Endothelial cell (in vitro differentiated cells): ENCODE measurements around the gene ANXA4. TPM values are rescaled to one million over a fixed set of nuclear protein-coding genes. Genes with fewer than 3 reads are reported as not detected.
A peak's percentile ranks its signal among the peaks of the same experiment; 100 is the strongest.

Experiments used
- DNase-seq: peaks from one replicate; pipeline ENCODE4 v3.0.0; 2021; ENCODE audit warnings: low spot score
- H3K27ac Mint-ChIP-seq: one replicate; pipeline ENCODE4 v1.8.0; 2021; ENCODE audit warnings: mixed read lengths, inconsistent platforms; ENCODE audit not compliant: unreplicated experiment
- H3K27me3 Mint-ChIP-seq: one replicate; pipeline ENCODE4 v1.8.0; 2021; ENCODE audit warnings: mild to moderate bottlenecking, moderate library complexity, mixed read lengths, inconsistent platforms; ENCODE audit not compliant: unreplicated experiment
- H3K36me3 Mint-ChIP-seq: one replicate; pipeline ENCODE4 v1.8.0; 2021; ENCODE audit warnings: mild to moderate bottlenecking, low read depth, mixed read lengths, inconsistent platforms; ENCODE audit not compliant: unreplicated experiment
- H3K4me1 Mint-ChIP-seq: one replicate; pipeline ENCODE4 v1.8.0; 2021; ENCODE audit warnings: mild to moderate bottlenecking, mixed read lengths, inconsistent platforms; ENCODE audit not compliant: unreplicated experiment
- H3K4me3 Mint-ChIP-seq: one replicate; pipeline ENCODE4 v1.8.0; 2021; ENCODE audit warnings: mild to moderate bottlenecking, mixed read lengths, inconsistent platforms; ENCODE audit not compliant: unreplicated experiment
- H3K9me3 Mint-ChIP-seq: one replicate; pipeline ENCODE4 v1.8.0; 2021; ENCODE audit warnings: mixed read lengths, inconsistent platforms; ENCODE audit not compliant: unreplicated experiment
- total RNA-seq: library from RNA; stranded (reverse); fragmentation: NEBNext Ultra II Directional; extraction: Animal tissue kit (Norgen Biotek cat#: 25700); gene quantifications from one replicate; pipeline ENCODE4 v1.2.1, GENCODE V29; 2021; ENCODE audit not compliant: unreplicated experiment
- TF ChIP-seq, protein P1 (sequence below): fragments of 200-600 bp; sonication (generic); IDR thresholded peaks from one replicate; pipeline ENCODE4 v1.5.0; 2021; ENCODE audit warnings: antibody characterized with exemption; ENCODE audit not compliant: unreplicated experiment

ANXA4 gene
- total RNA-seq, 1 donor from 2014 or later = 29.4 TPM

DNA sequence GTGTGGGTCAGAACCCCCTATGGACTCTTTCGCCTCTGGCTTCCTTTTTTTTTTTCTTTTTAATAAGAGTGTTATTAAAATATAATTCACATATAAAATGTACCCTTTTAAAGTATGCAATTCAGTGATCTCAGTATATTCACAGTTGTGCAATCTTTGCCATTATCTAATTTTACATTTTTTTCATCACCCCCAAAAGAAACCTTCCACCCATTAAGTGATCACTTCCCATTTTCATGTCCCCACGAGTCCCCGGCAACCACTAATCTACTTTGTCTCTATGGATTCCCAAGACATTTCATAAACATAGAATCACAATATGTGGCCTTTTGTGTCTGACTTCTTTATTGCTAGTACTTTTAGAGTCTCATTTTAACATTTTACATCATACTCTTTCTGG, 38.7 kb upstream of the ANXA4 start:
- Mint-ChIP-seq H3K36me3 (no peaks in the 10 kb centered on the region), H3K9me3 (no peaks in the 10 kb centered on the region), H3K27me3 (peaks cover 2% of the 10 kb centered on the region), H3K4me3 (no peak overlapping the region), H3K4me1 (no peaks in the 10 kb centered on the region), H3K27ac (peak overlapping the region; percentile 0)
- TF ChIP-seq, protein P1, sequence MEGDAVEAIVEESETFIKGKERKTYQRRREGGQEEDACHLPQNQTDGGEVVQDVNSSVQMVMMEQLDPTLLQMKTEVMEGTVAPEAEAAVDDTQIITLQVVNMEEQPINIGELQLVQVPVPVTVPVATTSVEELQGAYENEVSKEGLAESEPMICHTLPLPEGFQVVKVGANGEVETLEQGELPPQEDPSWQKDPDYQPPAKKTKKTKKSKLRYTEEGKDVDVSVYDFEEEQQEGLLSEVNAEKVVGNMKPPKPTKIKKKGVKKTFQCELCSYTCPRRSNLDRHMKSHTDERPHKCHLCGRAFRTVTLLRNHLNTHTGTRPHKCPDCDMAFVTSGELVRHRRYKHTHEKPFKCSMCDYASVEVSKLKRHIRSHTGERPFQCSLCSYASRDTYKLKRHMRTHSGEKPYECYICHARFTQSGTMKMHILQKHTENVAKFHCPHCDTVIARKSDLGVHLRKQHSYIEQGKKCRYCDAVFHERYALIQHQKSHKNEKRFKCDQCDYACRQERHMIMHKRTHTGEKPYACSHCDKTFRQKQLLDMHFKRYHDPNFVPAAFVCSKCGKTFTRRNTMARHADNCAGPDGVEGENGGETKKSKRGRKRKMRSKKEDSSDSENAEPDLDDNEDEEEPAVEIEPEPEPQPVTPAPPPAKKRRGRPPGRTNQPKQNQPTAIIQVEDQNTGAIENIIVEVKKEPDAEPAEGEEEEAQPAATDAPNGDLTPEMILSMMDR = no peak
- no peak for DNase-seq

DNA sequence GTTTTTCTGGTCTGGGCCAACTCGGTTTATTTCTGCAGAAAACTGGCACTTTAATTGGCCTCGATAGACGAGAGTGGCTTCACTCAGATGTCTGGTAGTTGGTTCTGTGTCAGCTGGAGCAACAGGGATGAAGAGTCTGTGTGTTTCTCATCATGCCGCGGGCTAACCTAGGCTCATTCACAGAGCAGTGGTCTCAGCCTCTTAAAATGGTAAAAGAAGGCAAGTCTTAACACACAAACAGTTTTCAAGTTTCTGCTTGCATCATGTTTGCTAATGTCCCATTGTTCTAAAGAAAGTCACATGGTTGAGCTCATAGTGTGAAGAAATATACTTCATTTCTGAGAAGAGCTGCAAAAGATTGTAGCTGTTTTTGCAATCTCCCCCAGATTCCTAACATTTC, 37.5 kb upstream of the ANXA4 start:
- TF ChIP-seq, protein P1 = no peak
- Mint-ChIP-seq H3K36me3 (no peaks in the 10 kb centered on the region), H3K4me3 (no peak overlapping the region), H3K9me3 (no peaks in the 10 kb centered on the region), H3K4me1 (peaks cover 3% of the 10 kb centered on the region), H3K27me3 (no peaks in the 10 kb centered on the region), H3K27ac (no peak overlapping the region)
- DNase-seq = no peak

DNA sequence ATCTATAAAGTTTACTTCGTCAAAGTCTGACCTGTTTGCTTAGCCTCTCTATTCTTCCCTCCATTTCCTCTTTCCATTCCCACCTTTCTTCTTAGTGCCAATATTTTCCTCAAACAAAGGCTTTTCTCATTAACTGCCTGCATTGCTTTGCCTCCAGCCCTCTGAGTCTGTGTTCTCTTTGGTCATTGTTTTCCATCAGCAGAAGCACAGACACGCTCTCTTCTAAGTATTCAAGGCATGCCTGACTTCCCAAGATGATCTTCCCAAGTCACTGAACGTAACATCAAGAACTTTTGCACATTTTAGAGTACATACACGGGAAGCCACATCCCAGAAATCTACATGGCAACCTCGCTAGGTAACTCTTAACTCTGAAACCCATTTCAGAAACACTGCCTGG, 32.6 kb upstream of the ANXA4 start:
- H3K4me3 Mint-ChIP-seq = no peak overlapping the region
- H3K9me3 Mint-ChIP-seq = no peaks in the 10 kb centered on the region
- peaks cover 3% of the 10 kb centered on the region for H3K36me3 Mint-ChIP-seq
- no peak for DNase-seq
- H3K4me1 Mint-ChIP-seq = peaks cover 4% of the 10 kb centered on the region
- peak overlapping the region; percentile 78 for H3K27ac Mint-ChIP-seq
- TF ChIP-seq, protein P1 = no peak
- H3K27me3 Mint-ChIP-seq = peaks cover 1% of the 10 kb centered on the region

DNA sequence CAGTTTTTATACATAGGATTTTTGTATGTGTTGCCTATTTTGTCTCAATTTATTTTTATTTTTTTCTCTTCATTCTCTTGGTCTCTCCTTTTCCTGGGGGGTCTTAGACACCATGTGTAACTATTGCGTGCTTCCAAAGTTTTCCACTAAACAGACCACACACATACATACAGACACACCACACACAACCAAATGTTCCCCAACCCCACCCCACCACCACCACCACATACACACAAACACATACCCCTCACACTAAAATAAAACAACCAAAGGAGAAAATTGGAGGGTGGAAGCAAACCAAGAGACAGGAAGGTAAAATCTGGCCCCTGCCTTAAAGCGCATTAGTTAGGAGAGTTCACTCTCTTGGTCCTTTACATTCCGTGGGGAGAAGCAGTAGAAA, 30.0 kb upstream of the ANXA4 start:
- no peak overlapping the region for H3K27ac Mint-ChIP-seq
- no peak overlapping the region for H3K4me3 Mint-ChIP-seq
- TF ChIP-seq, protein P1 = no peak
- peaks cover 4% of the 10 kb centered on the region for H3K4me1 Mint-ChIP-seq
- peaks cover 3% of the 10 kb centered on the region for H3K36me3 Mint-ChIP-seq
- no peaks in the 10 kb centered on the region for H3K9me3 Mint-ChIP-seq
- DNase-seq = no peak
- H3K27me3 Mint-ChIP-seq = peaks cover 3% of the 10 kb centered on the region

DNA sequence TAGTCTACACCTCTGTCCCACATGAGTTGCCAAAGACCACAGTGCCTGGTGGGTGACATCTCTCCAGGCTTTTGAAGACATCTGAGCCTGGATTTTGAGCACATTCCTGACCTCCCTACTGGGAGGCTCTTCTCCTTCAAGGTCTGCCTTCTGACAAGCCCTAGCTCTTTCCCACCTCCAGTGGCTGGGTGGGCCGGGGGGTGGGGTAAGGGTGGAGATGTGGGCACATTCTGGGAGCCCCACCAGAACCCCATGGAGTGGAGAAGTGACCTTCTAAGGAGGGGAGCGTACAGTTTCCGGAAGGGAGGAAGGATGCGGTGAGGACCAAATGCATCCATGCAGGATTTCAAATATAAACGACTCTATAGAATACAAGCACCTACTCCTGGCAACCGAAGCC, 27.9 kb upstream of the ANXA4 start:
- no peak overlapping the region for H3K4me3 Mint-ChIP-seq
- peaks cover 3% of the 10 kb centered on the region for H3K27me3 Mint-ChIP-seq
- TF ChIP-seq, protein P1 = no peak
- H3K27ac Mint-ChIP-seq = no peak overlapping the region
- H3K9me3 Mint-ChIP-seq = no peaks in the 10 kb centered on the region
- H3K36me3 Mint-ChIP-seq = peaks cover 3% of the 10 kb centered on the region
- H3K4me1 Mint-ChIP-seq = peaks cover 4% of the 10 kb centered on the region
- no peak for DNase-seq
